ENCODE data around the gene KLHL28.

- TF ChIP-seq CTCF (IDR thresholded peaks at IDR 0.05): no peak
- no peak for TF ChIP-seq POLR2A (IDR thresholded peaks at IDR 0.05)
Observed at GRCh38 chr14:44951051-44951450, 10.7 kb downstream of the KLHL28 start.

All from right lobe of liver (tissue), 4 donors.